ELF-1 (cell line): ENCODE data around the gene FBXO8.
"Not testable (repeated sequence)": the region's sequence is repeated elsewhere in the genome, so short reads cannot be mapped to it uniquely, and the experiment has no call there.

Experiments used
- DNase-seq: peaks from one replicate; pipeline ENCODE4 v3.0.0-alpha.2; 2016; ENCODE audit warnings: low read depth, low spot score

Gene FBXO8

GRCh38 chr4:174284487-174284886 is 1.0 kb upstream of the FBXO8 start:
- DNase-seq, result no peak

DNA sequence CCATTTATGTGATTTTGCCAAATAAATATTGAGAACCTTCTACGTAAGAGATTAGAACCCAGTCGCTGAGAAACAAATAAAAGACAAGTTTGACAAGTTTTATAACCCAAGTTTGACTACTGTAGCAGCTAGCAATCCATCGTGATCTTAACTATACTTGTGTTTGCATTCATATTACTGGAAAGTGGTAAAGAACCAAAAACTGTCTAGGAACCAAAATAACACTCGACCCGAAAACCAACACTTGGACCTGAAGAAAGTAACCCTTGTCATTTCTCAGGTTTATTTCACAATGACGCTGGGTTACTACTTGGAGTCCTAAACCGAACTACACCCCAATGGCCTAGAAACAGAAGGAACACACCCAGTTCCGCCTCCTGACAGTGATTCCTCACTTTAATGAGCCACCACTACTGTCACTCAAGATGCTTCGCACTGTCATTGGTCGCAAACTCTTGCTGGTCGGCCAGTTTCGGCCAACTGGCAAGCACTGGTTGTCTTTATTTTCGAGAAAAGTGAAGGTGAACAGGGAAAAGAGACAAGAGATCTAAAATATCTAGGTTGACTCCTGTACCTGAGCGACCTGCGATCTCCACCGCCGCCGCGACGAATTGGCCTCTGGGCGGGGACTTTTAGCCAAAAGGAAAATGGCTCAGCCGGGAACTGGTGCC is 496 bp downstream of the FBXO8 start:
- peak; percentile 90 for DNase-seq

DNA sequence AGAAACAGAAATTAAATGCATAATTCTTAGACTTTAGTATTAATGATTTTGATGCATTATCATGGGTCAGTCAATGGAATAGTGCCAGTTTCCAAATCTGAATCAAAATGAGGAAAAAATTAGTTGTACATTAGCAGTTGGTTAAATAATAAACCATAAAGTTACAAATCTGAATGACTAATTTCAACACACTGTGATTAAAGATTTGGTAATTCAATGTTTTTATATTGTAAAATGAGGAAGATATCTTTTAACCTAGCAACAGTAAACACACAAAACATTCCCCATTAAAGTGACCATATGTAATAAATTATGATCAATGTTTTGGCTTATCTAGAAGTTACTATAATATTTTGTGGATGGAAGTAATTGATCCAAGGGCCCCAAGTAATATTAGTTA is 1.6 kb downstream of the FBXO8 start:
- DNase-seq, result no peak

- no peak for DNase-seq
Measured at GRCh38 chr4:174281182-174281737, 2.2 kb downstream of the FBXO8 start.

DNA sequence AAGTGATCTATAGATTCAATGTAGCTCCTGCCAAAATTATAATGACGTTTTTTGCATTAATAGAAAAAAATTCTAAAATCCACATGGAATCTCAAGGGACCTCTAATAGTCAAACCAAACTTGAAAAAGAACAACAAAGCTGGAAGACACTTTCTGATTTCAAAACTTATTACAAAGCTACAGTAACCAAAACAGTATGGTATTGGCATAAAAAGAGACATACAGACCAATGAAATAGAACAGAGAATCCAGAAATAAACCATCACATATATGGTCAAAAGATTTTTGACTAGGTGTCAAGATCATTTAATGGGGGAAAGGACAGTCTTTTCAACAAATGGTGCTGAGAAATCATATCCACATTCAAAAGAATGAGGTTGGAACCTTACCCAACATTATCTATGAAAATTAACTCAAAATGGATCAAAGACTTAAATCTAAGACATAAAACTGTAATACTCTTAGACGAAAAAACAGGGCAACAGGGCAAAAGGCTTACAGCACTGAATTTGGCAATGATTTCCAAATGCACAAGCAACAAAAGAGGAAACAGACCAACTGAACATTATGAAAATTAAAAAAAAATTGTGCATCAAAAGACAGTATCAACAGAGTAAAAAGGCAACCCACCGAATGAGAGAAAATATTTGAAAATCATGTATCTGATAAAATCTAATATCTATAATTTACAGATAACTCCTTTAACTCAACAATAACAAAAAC is 3.9 kb downstream of the FBXO8 start:
- DNase-seq, result no peak

- DNase-seq, result no peak
Measured at GRCh38 chr4:174278467-174278866, 5.0 kb downstream of the FBXO8 start.

- DNase-seq, result no peak
Measured at GRCh38 chr4:174277433-174277832, 6.0 kb downstream of the FBXO8 start.

- DNase-seq, result no peak
Measured at GRCh38 chr4:174275101-174275500, 8.4 kb downstream of the FBXO8 start.

DNA sequence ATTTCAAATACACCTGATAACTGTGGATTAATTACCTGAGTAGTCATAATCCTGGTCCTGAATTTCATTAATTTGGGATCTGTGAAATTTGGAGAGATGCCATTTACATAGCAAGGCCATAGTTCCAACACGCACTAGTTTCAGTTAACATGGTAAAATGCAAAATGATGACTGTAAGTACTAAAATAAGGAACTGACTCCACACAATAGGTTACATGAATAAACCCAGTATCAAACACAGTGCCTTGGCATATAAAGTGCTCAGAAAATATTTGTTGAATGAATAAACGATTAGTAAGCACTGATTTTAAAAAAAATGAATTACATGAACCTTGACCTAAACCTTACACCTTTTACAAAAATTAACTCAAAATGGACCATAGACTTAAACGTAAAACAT is 9.0 kb downstream of the FBXO8 start:
- no peak for DNase-seq

- no peak for DNase-seq
Measured at GRCh38 chr4:174273930-174274329, 9.5 kb downstream of the FBXO8 start.

DNA sequence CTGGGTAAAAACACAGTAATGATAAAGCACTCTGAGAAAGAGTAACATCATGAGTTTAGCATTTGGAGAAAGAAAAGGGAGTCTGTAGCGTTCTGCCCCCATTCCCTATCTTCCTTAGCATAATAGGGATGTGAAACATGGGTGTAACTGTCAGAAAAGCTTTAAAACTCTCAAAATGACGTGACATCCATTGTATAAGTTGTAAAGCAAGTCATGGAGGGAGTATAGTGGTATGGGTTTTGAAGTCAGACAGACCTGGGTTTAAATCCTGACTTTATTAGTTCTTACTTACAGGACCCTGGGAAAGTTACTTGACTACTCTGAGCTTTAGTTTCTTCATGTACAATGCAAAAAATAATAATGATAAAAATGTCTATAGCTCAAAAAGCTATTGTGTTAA is 17.1 kb downstream of the FBXO8 start:
- no peak for DNase-seq

GRCh38 chr4:174265916-174266315 is 17.6 kb downstream of the FBXO8 start:
- no peak for DNase-seq

GRCh38 chr4:174263445-174263736 is 20.1 kb downstream of the FBXO8 start:
- no peak for DNase-seq

DNA sequence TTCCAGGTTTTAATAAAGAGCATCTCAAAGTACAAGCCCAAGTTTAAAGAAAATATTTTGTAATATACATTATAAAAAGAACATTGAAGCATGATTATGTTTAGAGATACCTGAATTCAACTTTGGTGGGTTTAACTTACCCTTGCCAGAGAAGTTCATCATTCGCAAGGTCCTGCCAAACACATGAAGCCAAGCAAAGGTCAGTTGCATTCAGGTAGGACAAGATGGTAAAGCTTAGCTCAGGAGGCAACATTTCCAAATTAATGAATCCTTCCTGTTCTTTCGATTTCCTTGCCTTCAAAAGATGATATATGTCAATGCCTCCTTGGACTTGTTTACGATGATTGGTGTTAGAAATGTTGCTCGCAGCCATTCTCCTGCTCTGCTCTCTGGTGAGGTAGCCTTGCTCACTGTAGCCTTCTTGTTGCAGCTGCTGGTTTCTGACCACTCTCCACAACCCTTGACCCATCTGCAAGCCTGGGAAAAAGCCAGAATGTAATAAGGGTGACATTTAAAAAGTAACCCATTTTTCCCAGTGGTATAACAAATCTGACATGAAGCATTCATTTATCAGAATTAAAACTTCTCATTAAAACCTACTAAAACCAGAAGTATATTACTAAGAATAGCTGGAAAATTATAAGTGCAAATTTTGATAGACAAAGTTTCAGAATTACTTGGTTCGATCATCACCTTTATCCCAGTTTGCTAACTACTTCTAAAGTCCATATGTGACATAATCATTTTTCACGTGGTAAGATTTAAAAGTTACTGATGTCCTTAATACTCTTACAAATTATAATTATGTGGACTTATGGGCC is 20.6 kb downstream of the FBXO8 start:
- DNase-seq, result no peak

- not testable (repeated sequence) for DNase-seq
Measured at GRCh38 chr4:174261432-174261831, 22.0 kb downstream of the FBXO8 start.

DNA sequence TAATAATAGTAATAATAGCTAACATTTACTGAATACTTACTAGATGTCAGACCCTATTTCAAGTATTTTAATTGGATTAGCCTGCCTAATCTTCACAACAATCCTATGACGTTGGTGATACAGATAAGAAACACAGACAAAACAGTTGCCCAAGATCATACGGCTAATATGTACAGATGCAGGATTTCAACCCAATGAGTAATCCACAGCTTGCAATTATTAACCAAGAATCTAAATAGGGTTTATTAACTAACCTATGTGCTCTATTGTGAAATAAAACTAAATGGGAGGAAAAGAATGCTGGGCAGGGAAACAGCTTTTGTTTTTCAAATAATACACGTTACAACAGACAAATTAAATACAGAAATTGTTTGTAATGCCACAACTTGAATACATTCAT is 23.4 kb downstream of the FBXO8 start:
- DNase-seq, result no peak

DNA sequence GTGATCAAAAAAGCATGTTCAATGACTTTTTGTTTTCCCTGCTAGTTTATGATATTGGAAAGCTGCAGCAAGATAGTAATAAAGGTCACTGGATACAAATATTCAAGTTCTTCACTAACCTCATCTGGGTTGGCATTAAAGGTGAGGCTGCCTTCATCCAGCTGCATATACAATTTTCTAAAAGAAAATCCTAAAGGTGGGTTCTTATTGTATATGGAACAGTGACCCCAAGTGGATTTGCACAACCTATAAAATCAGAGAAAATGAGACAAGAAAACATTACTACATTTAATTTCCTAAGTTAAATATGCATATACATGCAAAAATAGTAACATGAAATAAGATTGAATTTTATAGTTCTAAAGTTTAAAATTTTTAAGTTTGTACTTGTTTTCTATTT is 23.9 kb downstream of the FBXO8 start:
- no peak for DNase-seq

- DNase-seq, result no peak
Measured at GRCh38 chr4:174256277-174256713, 27.2 kb downstream of the FBXO8 start.

GRCh38 chr4:174255786-174256185 is 27.7 kb downstream of the FBXO8 start:
- DNase-seq, result no peak

- DNase-seq, result no peak
Measured at GRCh38 chr4:174255374-174255773, 28.1 kb downstream of the FBXO8 start.

- no peak for DNase-seq
Measured at GRCh38 chr4:174254613-174255012, 28.9 kb downstream of the FBXO8 start.

DNA sequence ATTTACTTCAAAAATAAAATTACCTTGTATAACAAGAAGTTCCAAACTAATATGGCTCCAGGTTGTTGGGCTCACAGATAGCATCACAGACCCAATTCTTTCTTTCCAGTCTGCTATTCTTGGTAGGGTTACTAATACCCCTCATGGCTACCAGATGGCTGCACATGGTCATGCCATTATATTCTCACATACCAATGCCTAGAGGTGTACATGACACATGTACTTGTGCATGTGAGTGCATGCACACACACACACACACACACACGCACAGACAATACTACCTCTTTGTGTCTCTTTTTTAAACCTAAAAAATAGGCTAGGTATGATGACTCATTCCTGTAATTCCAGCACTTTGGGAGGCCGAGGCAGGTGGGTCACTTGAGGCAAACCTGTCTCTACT is 31.1 kb downstream of the FBXO8 start:
- no peak for DNase-seq
